ENCODE results near the gene UVRAG.
"Not testable (repeated sequence)": the region's sequence is repeated elsewhere in the genome, so short reads cannot be mapped to it uniquely, and the experiment has no call there.

The UVRAG gene

DNA sequence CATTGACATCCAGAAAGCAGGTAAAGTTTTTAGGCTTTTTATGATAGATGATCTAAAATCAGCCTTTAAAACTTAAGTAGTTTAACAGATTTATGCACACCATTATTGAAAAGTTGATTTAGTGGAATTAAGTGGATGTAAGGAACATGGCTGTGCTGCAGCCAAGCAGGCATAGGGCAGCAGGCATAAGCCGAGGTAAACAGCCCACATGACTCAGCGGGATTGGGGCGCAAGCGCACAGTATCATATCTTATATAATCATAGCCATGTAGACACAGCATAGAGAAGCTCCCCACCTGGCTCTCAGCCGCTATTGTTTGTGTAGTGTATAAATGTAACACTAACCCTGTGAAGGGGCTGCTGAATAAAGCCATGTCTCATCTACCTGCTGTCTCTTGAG is 233.8 kb downstream of the UVRAG start:
- no peaks in the 10 kb centered on the region for H3K36me3 ChIP-seq (replicated peaks)
- H3K4me3 ChIP-seq = no peak overlapping the region
- peaks cover 5% of the 10 kb centered on the region for H3K4me1 ChIP-seq
- DNase-seq (ENCODE audit: low spot score in 2 of 2) = peak in 1 of 2 experiments; percentile 37
- 0 out of 2 replicates have a peak, but pooled peaks cover 4% of the 10 kb centered on the region for H3K9me3 ChIP-seq
- in situ Hi-C loops (cut with MboI; ENCODE audit: low sequenced_read_pairs) = no loop called here
- no peaks in the 10 kb centered on the region for H3K27me3 ChIP-seq (ENCODE audit: low read depth)

GRCh38 chr11:76049511-76049910 is 234.5 kb downstream of the UVRAG start:
- Histone ChIP-seq H3K9me3 (0 out of 2 replicates have a peak, but pooled peaks cover 4% of the 10 kb centered on the region), H3K4me1 (no peaks in the 10 kb centered on the region; the same call in 1 of the 2 replicates), H3K4me3 (no peak overlapping the region), H3K27me3 (ENCODE audit: low read depth) (no peaks in the 10 kb centered on the region), H3K36me3 (replicated peaks) (no peaks in the 10 kb centered on the region)
- no peak for DNase-seq (ENCODE audit: low spot score in 2 of 2)
- in situ Hi-C loops (cut with MboI; ENCODE audit: low sequenced_read_pairs) = no loop called here

DNA sequence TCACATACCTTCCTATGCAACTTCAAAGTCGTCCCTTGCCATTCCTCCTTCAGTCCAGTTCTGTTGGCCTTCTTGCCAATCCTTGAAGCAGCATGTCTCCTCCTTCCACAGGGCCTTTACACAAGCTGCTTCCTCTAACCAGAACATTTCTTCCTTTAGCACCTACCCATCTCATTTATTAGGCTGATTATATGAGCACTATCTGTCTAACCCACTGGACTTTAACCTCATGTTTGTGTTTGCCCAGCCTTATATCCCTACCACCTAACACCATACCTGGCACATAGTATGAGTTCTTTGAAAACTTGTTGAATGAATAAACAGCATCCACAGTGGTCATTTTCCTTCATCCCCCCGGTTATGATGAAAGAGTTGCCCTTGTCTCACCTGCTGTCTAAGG is 236.9 kb downstream of the UVRAG start:
- H3K4me1 ChIP-seq = no peaks in the 10 kb centered on the region
- H3K9me3 ChIP-seq = 0 out of 2 replicates have a peak, but pooled peaks cover 4% of the 10 kb centered on the region
- in situ Hi-C loops (cut with MboI; ENCODE audit: low sequenced_read_pairs) = no loop called here
- DNase-seq (ENCODE audit: low spot score in 2 of 2) = no peak
- H3K36me3 ChIP-seq (replicated peaks) = no peaks in the 10 kb centered on the region
- no peaks in the 10 kb centered on the region for H3K27me3 ChIP-seq (ENCODE audit: low read depth)
- H3K4me3 ChIP-seq = no peak overlapping the region

DNA sequence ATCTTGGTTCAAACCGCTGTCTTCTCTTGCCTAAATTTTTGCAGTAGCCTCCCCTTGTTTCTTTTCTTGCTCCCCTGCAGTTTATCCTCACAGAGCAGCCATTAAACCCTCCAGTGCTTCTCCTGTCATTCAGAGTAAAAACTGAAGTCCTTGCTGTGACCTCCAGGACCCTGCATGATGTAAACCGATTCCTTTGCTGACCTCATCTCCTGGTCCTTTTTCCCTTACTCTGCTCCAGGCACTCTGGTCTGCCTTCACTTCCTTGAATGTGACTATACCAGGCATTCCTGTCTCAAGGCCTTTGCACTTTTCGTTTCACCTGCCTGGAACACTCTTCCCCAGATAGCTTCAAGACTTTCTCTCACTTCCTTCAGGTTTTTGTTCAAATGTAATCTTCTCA is 239.3 kb downstream of the UVRAG start:
- no peak overlapping the region for H3K4me3 ChIP-seq
- in situ Hi-C loops (cut with MboI; ENCODE audit: low sequenced_read_pairs) = no loop called here

DNA sequence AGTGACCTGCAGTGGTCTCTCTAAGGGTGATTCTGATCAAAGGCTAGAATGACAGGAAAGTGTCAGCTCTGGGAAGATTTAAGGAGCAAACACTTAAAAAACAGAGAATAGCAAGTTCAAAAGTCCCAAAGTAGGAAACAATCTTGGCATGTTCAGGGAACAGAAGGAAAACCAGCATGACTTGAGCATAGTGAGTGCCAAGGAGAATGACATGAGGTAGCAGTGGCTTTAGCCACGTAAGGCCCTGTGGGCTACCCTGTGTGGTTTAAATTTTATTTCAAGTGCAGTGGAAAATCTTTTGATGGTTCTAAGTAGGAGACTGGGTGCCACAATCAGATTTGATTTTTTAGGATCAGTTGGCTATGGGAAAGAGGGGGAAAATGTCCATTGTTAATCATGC is 241.9 kb downstream of the UVRAG start:
- DNase-seq (ENCODE audit: low spot score in 2 of 2) = no peak
- Histone ChIP-seq H3K9me3 (no peaks in the 10 kb centered on the region), H3K27me3 (ENCODE audit: low read depth) (no peaks in the 10 kb centered on the region), H3K4me3 (no peak overlapping the region), H3K4me1 (no peaks in the 10 kb centered on the region), H3K36me3 (replicated peaks) (no peaks in the 10 kb centered on the region)
- in situ Hi-C loops (cut with MboI; ENCODE audit: low sequenced_read_pairs) = no loop called here

More for the DNA sequence above, 239.3 kb downstream of the UVRAG start:
- no peaks in the 10 kb centered on the region for H3K36me3 ChIP-seq (replicated peaks)
- no peaks in the 10 kb centered on the region for H3K27me3 ChIP-seq (ENCODE audit: low read depth)
- no peaks in the 10 kb centered on the region for H3K4me1 ChIP-seq
- no peak for DNase-seq (ENCODE audit: low spot score in 2 of 2)
- 0 out of 2 replicates have a peak, but pooled peaks cover 3% of the 10 kb centered on the region for H3K9me3 ChIP-seq

DNA sequence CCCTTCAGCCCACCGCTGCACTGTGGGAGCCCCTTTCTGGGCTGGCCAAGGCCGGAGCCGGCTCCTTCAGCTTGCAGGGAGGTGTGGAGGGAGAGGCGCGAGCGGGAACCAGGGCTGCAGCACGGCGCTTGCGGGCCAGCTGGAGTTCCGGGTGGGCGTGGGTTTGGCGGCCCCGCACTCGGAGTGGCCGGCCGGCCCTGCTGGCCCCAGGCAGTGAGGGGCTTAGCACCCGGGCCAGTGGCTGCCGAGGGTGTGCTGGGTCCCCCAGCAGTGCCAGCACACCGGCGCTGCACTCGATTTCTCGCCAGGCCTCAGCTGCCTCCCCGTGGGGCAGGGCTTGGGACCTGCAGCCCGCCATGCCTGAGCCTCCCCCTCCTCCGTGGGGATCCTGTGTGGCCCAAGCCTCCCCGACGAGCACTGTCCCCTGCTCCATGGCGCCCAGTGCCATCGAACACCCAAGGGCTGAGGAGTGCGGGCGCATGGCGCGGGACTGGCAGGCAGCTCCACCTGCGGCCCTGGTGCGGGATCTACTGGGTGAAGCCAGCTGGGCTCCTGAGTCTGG is 245.5 kb downstream of the UVRAG start:
- H3K4me1 ChIP-seq; H3K36me3 ChIP-seq (replicated peaks); H3K9me3 ChIP-seq; H3K4me3 ChIP-seq; H3K27me3 ChIP-seq (ENCODE audit: low read depth); in situ Hi-C loops (cut with MboI; ENCODE audit: low sequenced_read_pairs); DNase-seq (ENCODE audit: low spot score in 2 of 2): not testable (repeated sequence)

- H3K27me3 ChIP-seq (ENCODE audit: low read depth) = no peaks in the 10 kb centered on the region
- DNase-seq (ENCODE audit: low spot score in 2 of 2) = no peak
- H3K9me3 ChIP-seq = no peaks in the 10 kb centered on the region
- H3K4me1 ChIP-seq = no peaks in the 10 kb centered on the region
- H3K36me3 ChIP-seq (replicated peaks) = no peaks in the 10 kb centered on the region; the same call in 1 of the 2 replicates
- H3K4me3 ChIP-seq = no peak overlapping the region
- in situ Hi-C loops (cut with MboI; ENCODE audit: low sequenced_read_pairs) = no loop called here
Measured at GRCh38 chr11:76062733-76063132, 247.7 kb downstream of the UVRAG start.

GRCh38 chr11:76064192-76064591 is 249.2 kb downstream of the UVRAG start:
- DNase-seq (ENCODE audit: low spot score in 2 of 2) = no peak
- Histone ChIP-seq H3K27me3 (ENCODE audit: low read depth) (no peaks in the 10 kb centered on the region), H3K4me3 (no peak overlapping the region), H3K36me3 (replicated peaks) (no peaks in the 10 kb centered on the region; the same call in 1 of the 2 replicates), H3K9me3 (no peaks in the 10 kb centered on the region), H3K4me1 (no peaks in the 10 kb centered on the region)
- in situ Hi-C loops (cut with MboI; ENCODE audit: low sequenced_read_pairs) = no loop called here

DNA sequence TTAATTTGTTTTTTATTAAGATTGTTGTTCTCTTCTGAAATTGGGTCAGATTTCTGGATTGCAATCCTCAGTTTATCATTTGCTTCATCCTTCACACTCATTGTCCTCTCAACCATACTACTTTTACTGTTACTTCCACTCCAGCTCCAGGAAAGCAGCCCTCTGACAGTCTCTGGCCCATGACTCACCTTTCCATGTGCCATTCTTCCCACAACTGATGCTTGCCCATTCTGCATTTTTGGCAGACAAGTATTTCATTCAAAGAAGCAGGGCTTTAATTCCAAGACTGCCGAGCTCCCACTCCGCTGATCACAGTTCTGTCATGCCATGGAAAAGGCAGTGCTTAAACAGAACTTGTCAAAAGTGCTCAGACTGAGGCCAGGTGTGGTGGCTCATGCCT is 252.1 kb downstream of the UVRAG start:
- H3K27me3 ChIP-seq (ENCODE audit: low read depth) = no peaks in the 10 kb centered on the region
- in situ Hi-C loops (cut with MboI; ENCODE audit: low sequenced_read_pairs) = no loop called here
- no peaks in the 10 kb centered on the region for H3K9me3 ChIP-seq
- no peak overlapping the region for H3K4me3 ChIP-seq
- H3K4me1 ChIP-seq = no peaks in the 10 kb centered on the region
- DNase-seq (ENCODE audit: low spot score in 2 of 2) = no peak
- no peaks in the 10 kb centered on the region; the same call in 1 of the 2 replicates for H3K36me3 ChIP-seq (replicated peaks)

GRCh38 chr11:76069001-76069400 is 254.0 kb downstream of the UVRAG start:
- Histone ChIP-seq H3K4me1 (no peaks in the 10 kb centered on the region), H3K4me3 (no peak overlapping the region), H3K27me3 (ENCODE audit: low read depth) (no peaks in the 10 kb centered on the region), H3K36me3 (replicated peaks) (no peaks in the 10 kb centered on the region; the same call in 1 of the 2 replicates), H3K9me3 (no peaks in the 10 kb centered on the region)
- DNase-seq (ENCODE audit: low spot score in 2 of 2) = no peak
- in situ Hi-C loops (cut with MboI; ENCODE audit: low sequenced_read_pairs) = no loop called here

GRCh38 chr11:76071090-76071489 is 256.1 kb downstream of the UVRAG start:
- H3K4me3 ChIP-seq = no peak overlapping the region
- H3K4me1 ChIP-seq = peaks cover 4% of the 10 kb centered on the region; the same call in 1 of the 2 replicates
- H3K36me3 ChIP-seq (replicated peaks) = no peaks in the 10 kb centered on the region; the same call in 1 of the 2 replicates
- in situ Hi-C loops (cut with MboI; ENCODE audit: low sequenced_read_pairs) = no loop called here
- H3K27me3 ChIP-seq (ENCODE audit: low read depth) = no peaks in the 10 kb centered on the region
- no peaks in the 10 kb centered on the region for H3K9me3 ChIP-seq
- DNase-seq (ENCODE audit: low spot score in 2 of 2) = no peak

DNA sequence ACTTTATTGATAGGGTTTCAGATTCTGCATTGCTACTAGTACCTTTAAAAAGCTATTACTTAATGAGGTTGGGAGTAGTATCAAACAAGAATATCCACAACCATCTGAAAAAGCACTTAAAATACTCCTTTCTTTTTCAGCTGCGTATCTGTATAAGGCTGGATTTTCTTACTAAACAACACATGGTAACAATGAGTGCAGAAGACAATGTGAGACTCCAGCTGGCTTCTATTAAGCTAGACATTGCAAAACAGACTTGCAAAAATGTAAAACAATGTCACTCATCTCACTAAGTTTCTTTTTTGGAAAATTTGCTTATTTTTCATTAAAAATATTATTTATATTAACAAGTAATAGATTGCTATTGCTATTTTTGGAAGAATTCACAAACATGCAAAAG is 258.7 kb downstream of the UVRAG start:
- no peaks in the 10 kb centered on the region for H3K27me3 ChIP-seq (ENCODE audit: low read depth)
- DNase-seq (ENCODE audit: low spot score in 2 of 2) = no peak
- H3K36me3 ChIP-seq (replicated peaks) = no peaks in the 10 kb centered on the region
- H3K4me3 ChIP-seq = no peak overlapping the region
- in situ Hi-C loops (cut with MboI; ENCODE audit: low sequenced_read_pairs) = no loop called here
- no peaks in the 10 kb centered on the region for H3K9me3 ChIP-seq
- H3K4me1 ChIP-seq = peaks cover 4% of the 10 kb centered on the region

DNA sequence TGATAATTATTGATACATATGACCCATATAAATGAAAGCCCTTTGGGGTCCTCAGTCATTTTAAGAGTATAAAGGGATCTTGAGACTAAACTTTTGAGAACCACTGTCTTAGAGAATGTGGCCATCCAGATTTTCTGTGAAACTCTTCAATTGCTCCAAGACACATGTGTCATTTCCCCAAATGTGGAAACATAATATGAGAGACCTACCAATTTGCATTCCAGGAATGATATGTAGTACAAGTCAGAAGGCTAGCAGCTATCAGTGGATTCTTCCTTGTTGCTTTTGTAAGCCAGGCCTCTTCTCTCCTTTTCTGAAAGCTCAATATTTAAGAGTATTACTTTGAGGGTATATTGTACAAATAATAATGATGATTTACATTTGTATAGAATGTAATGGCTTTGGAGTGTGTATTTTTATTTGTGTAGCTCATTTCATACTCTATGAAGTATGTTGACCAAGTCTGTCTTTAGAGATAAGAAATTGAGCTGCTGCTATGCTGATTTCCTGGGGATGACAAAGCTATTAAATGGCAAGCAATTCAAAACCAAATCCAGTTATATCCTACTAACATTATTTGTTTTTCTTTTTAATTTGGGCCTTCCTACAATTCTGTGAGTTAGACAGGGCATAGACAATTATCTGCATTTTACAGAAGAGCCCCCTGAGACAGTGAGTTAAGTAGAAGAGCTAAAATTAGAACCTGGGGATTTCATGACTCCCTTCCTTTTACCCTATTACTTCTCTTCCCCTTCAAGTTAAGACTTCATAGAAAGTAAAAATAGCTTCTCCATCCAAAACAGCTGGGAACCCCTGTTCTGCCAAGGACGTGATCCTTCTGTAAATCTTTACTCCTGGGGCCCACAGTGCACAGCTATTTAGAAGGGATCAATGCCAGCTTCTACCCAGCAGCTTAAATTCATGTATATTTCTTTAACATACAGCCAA is 259.4 kb downstream of the UVRAG start:
- H3K4me1 ChIP-seq = peaks cover 4% of the 10 kb centered on the region
- H3K27me3 ChIP-seq (ENCODE audit: low read depth) = no peaks in the 10 kb centered on the region
- H3K36me3 ChIP-seq (replicated peaks) = no peaks in the 10 kb centered on the region
- H3K9me3 ChIP-seq = no peaks in the 10 kb centered on the region
- DNase-seq (ENCODE audit: low spot score in 2 of 2) = peak in 1 of 2 experiments; percentile 8
- in situ Hi-C loops (cut with MboI; ENCODE audit: low sequenced_read_pairs) = no loop called here
- H3K4me3 ChIP-seq = no peak overlapping the region

GRCh38 chr11:76075716-76076115 is 260.7 kb downstream of the UVRAG start:
- in situ Hi-C loops (cut with MboI; ENCODE audit: low sequenced_read_pairs) = no loop called here
- no peaks in the 10 kb centered on the region for H3K27me3 ChIP-seq (ENCODE audit: low read depth)
- no peak for DNase-seq (ENCODE audit: low spot score in 2 of 2)
- H3K36me3 ChIP-seq (replicated peaks) = no peaks in the 10 kb centered on the region
- peaks cover 4% of the 10 kb centered on the region for H3K4me1 ChIP-seq
- H3K9me3 ChIP-seq = no peaks in the 10 kb centered on the region
- no peak overlapping the region for H3K4me3 ChIP-seq
